Germinal center (tissue), 1 donor: ENCODE data around the gene FPR2.
"Not testable (repeated sequence)": the region's sequence is repeated elsewhere in the genome, so short reads cannot be mapped to it uniquely, and the experiment has no call there.

ENCODE experiments used
- DNase-seq: peaks from one replicate; pipeline ENCODE4 v3.0.0; 2012; ENCODE audit warnings: mixed read lengths, low spot score

Gene FPR2

GRCh38 chr19:51784109-51784785 is 23.3 kb downstream of the FPR2 start:
- no peak for DNase-seq

GRCh38 chr19:51784922-51785690 is 24.1 kb downstream of the FPR2 start:
- no peak for DNase-seq

GRCh38 chr19:51786646-51787494 is 25.9 kb downstream of the FPR2 start:
- DNase-seq: no peak

- DNase-seq: no peak
Measured at GRCh38 chr19:51788029-51788428, 27.0 kb downstream of the FPR2 start.

GRCh38 chr19:51789061-51789795 is 28.2 kb downstream of the FPR2 start:
- DNase-seq: no peak

- no peak for DNase-seq
Measured at GRCh38 chr19:51792932-51793331, 32.0 kb downstream of the FPR2 start.

GRCh38 chr19:51793994-51794393 is 33.0 kb downstream of the FPR2 start:
- no peak for DNase-seq

GRCh38 chr19:51794885-51795490 is 34.0 kb downstream of the FPR2 start, which contains the start of gene FPR3:
TSS of gene FPR3 (plus strand) at chr19:51795157. CDS start at chr19:51823749, 28,592 bp downstream.
- no peak for DNase-seq

- no peak for DNase-seq
Measured at GRCh38 chr19:51796195-51796679, 35.3 kb downstream of the FPR2 start.

- no peak for DNase-seq
Measured at GRCh38 chr19:51797480-51797879, 36.5 kb downstream of the FPR2 start.

- no peak for DNase-seq
Measured at GRCh38 chr19:51798062-51798461, 37.1 kb downstream of the FPR2 start.

GRCh38 chr19:51799034-51799773 is 38.2 kb downstream of the FPR2 start:
- no peak for DNase-seq

- no peak for DNase-seq
Measured at GRCh38 chr19:51799774-51800472, 38.9 kb downstream of the FPR2 start.

GRCh38 chr19:51800473-51801244 is 39.7 kb downstream of the FPR2 start:
- DNase-seq: no peak

GRCh38 chr19:51802775-51803174 is 41.8 kb downstream of the FPR2 start:
- DNase-seq: no peak

- no peak for DNase-seq
Measured at GRCh38 chr19:51803519-51803918, 42.5 kb downstream of the FPR2 start.

GRCh38 chr19:51803967-51804366 is 43.0 kb downstream of the FPR2 start:
- no peak for DNase-seq

- not testable (repeated sequence) for DNase-seq
Measured at GRCh38 chr19:51804789-51805188, 43.8 kb downstream of the FPR2 start.

GRCh38 chr19:51805396-51805795 is 44.4 kb downstream of the FPR2 start:
- not testable (repeated sequence) for DNase-seq
